ENCODE measurements around the gene ATP9B.

ATP9B gene

GRCh38 chr18:79199691-79200374 is 130.6 kb downstream of the ATP9B start:
- peak; percentile 29 for DNase-seq (ENCODE audit: low read depth)

GRCh38 chr18:79200546-79201268 is 131.5 kb downstream of the ATP9B start:
- peak; percentile 43 for DNase-seq (ENCODE audit: low read depth)

GRCh38 chr18:79203017-79203605 is 133.9 kb downstream of the ATP9B start:
- no peak for DNase-seq (ENCODE audit: low read depth)

- DNase-seq (ENCODE audit: low read depth), result no peak
These were observed 136.0 kb downstream of the ATP9B start for GRCh38 chr18:79204889-79205807.

- no peak for DNase-seq (ENCODE audit: low read depth)
These were observed 137.2 kb downstream of the ATP9B start for GRCh38 chr18:79206444-79206843.

GRCh38 chr18:79208906-79209305 is 139.7 kb downstream of the ATP9B start:
- no peak for DNase-seq (ENCODE audit: low read depth)

GRCh38 chr18:79210002-79210910 is 141.1 kb downstream of the ATP9B start:
- no peak for DNase-seq (ENCODE audit: low read depth)

- DNase-seq (ENCODE audit: low read depth), result no peak
These were observed 142.7 kb downstream of the ATP9B start for GRCh38 chr18:79211844-79212243.

GRCh38 chr18:79214056-79214455 is 144.9 kb downstream of the ATP9B start:
- DNase-seq (ENCODE audit: low read depth), result no peak

GRCh38 chr18:79216176-79216575 is 147.0 kb downstream of the ATP9B start:
- DNase-seq (ENCODE audit: low read depth), result no peak

- DNase-seq (ENCODE audit: low read depth), result peak; percentile 24
These were observed 148.9 kb downstream of the ATP9B start for GRCh38 chr18:79217979-79218604.

- no peak for DNase-seq (ENCODE audit: low read depth)
These were observed 149.5 kb downstream of the ATP9B start for GRCh38 chr18:79218605-79219190.

- no peak for DNase-seq (ENCODE audit: low read depth)
These were observed 151.9 kb downstream of the ATP9B start for GRCh38 chr18:79221136-79221535.

GRCh38 chr18:79222790-79223189 is 153.6 kb downstream of the ATP9B start:
- DNase-seq (ENCODE audit: low read depth), result no peak

- DNase-seq (ENCODE audit: low read depth), result no peak
These were observed 154.2 kb downstream of the ATP9B start for GRCh38 chr18:79223431-79223830.

- no peak for DNase-seq (ENCODE audit: low read depth)
These were observed 155.2 kb downstream of the ATP9B start for GRCh38 chr18:79224381-79224780.

GRCh38 chr18:79227621-79228020 is 158.4 kb downstream of the ATP9B start:
- no peak for DNase-seq (ENCODE audit: low read depth)

- DNase-seq (ENCODE audit: low read depth), result no peak
These were observed 160.2 kb downstream of the ATP9B start for GRCh38 chr18:79229431-79229830.

GRCh38 chr18:79234438-79234837 is 165.2 kb downstream of the ATP9B start:
- DNase-seq (ENCODE audit: low read depth), result no peak

GRCh38 chr18:79239631-79240030 is 170.4 kb downstream of the ATP9B start:
- DNase-seq (ENCODE audit: low read depth), result no peak
